A549 (cell line): ENCODE data around the gene CEP112.

Experiments used
- CBX2 ChIP-seq: fragments of 200-600 bp; sonication (generic); IDR thresholded peaks from 2 replicates; pipeline ENCODE4 v1.6.1; 2016; ENCODE audit warnings: low read depth, mild to moderate bottlenecking, borderline replicate concordance
- CEBPB ChIP-seq, 2 experiments: fragments of >200 bp in 1 of 2; sonication (Bioruptor Twin) in 1 of 2; formaldehyde crosslinking in 1 of 2; IDR thresholded peaks; 2 replicates each; pipeline ENCODE4 v1.6.1; 2012 to 2016
- JUN ChIP-seq, 2 experiments: fragments of >200 bp; sonication (Bioruptor Twin); formaldehyde crosslinking; IDR thresholded peaks; 2 replicates in 1 of 2; 3 replicates in 1 of 2; pipeline ENCODE4 v1.6.1; 2016 to 2017
- KDM1A ChIP-seq: fragments of 200-600 bp; sonication (generic); IDR thresholded peaks from 2 replicates; pipeline ENCODE4 v1.6.1; 2016; ENCODE audit warnings: low read depth, mild to moderate bottlenecking
- NR3C1 ChIP-seq: fragments of >200 bp; sonication (Bioruptor Twin); formaldehyde crosslinking; IDR thresholded peaks from 3 replicates; pipeline ENCODE4 v1.6.1; 2017
- POLR2A ChIP-seq: IDR thresholded peaks from 2 replicates; pipeline ENCODE4 v1.6.1; 2012; ENCODE audit warnings: mild to moderate bottlenecking, low read length
- RARB ChIP-seq: fragments of 250-450 bp; sonication (Bioruptor Pico); IDR thresholded peaks from 2 replicates; pipeline ENCODE4 v1.8.0; 2021; ENCODE audit warnings: mild to moderate bottlenecking, moderate library complexity
- TF ChIP-seq, protein P1 (sequence below): fragments of 450-650 bp; IDR thresholded peaks from 2 replicates; pipeline ENCODE4 v1.6.1; 2014; ENCODE audit warnings: antibody characterized with exemption
- TF ChIP-seq, protein P2 (sequence below): fragments of >200 bp; sonication (Bioruptor Twin); formaldehyde crosslinking; IDR thresholded peaks from 3 replicates; pipeline ENCODE4 v1.5.1; 2016

- no peak for TF ChIP-seq NR3C1
- TF ChIP-seq CEBPB (IDR thresholded peaks at IDR 0.05) = no peak
- TF ChIP-seq, protein P1, sequence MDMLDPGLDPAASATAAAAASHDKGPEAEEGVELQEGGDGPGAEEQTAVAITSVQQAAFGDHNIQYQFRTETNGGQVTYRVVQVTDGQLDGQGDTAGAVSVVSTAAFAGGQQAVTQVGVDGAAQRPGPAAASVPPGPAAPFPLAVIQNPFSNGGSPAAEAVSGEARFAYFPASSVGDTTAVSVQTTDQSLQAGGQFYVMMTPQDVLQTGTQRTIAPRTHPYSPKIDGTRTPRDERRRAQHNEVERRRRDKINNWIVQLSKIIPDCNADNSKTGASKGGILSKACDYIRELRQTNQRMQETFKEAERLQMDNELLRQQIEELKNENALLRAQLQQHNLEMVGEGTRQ = no peak
- TF ChIP-seq RARB (CRISPR knock-in tag) = no peak
- TF ChIP-seq JUN (IDR thresholded peaks at IDR 0.05) = no peak
- no peak for TF ChIP-seq CBX2
- TF ChIP-seq POLR2A = no peak
- TF ChIP-seq KDM1A = no peak
- TF ChIP-seq, protein P2, sequence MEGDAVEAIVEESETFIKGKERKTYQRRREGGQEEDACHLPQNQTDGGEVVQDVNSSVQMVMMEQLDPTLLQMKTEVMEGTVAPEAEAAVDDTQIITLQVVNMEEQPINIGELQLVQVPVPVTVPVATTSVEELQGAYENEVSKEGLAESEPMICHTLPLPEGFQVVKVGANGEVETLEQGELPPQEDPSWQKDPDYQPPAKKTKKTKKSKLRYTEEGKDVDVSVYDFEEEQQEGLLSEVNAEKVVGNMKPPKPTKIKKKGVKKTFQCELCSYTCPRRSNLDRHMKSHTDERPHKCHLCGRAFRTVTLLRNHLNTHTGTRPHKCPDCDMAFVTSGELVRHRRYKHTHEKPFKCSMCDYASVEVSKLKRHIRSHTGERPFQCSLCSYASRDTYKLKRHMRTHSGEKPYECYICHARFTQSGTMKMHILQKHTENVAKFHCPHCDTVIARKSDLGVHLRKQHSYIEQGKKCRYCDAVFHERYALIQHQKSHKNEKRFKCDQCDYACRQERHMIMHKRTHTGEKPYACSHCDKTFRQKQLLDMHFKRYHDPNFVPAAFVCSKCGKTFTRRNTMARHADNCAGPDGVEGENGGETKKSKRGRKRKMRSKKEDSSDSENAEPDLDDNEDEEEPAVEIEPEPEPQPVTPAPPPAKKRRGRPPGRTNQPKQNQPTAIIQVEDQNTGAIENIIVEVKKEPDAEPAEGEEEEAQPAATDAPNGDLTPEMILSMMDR = no peak
Measured at GRCh38 chr17:65657251-65657828, 534.6 kb downstream of the CEP112 start.
